ENCODE measurements around the gene KIAA1191.
A peak's percentile ranks its signal among the peaks of the same experiment; 100 is the strongest.

KIAA1191 gene

GRCh38 chr5:176389135-176390123 is 27.9 kb upstream of the KIAA1191 start:
- DNase-seq: peak in 1 of 2 experiments; percentile 59

GRCh38 chr5:176388444-176389134 is 27.0 kb upstream of the KIAA1191 start, which contains the start of the genes HIGD2A and NOP16:
TSS of gene HIGD2A (plus strand) at chr5:176388751. CDS start at chr5:176388820, 69 bp downstream.
TSS of gene NOP16 (minus strand) at chr5:176388598. CDS start at chr5:176388539, 59 bp downstream.
- DNase-seq: peak; percentile 98 to 99

- DNase-seq: peak in 1 of 2 experiments; percentile 9
These were observed 26.5 kb upstream of the KIAA1191 start for GRCh38 chr5:176388003-176388443.

- peak in 1 of 2 experiments; percentile 4 for DNase-seq
These were observed 25.9 kb upstream of the KIAA1191 start for GRCh38 chr5:176387384-176387925.

- no peak for DNase-seq
These were observed 24.9 kb upstream of the KIAA1191 start for GRCh38 chr5:176386491-176386890.

- DNase-seq: no peak
These were observed 23.4 kb upstream of the KIAA1191 start for GRCh38 chr5:176384991-176385390.

GRCh38 chr5:176384366-176384930 is 22.9 kb upstream of the KIAA1191 start:
- no peak for DNase-seq

GRCh38 chr5:176383961-176384360 is 22.4 kb upstream of the KIAA1191 start:
- no peak for DNase-seq

GRCh38 chr5:176383248-176383905 is 21.8 kb upstream of the KIAA1191 start:
- no peak for DNase-seq

- DNase-seq: no peak
These were observed 21.2 kb upstream of the KIAA1191 start for GRCh38 chr5:176382721-176383120.

- DNase-seq: no peak
These were observed 20.4 kb upstream of the KIAA1191 start for GRCh38 chr5:176381979-176382378.

GRCh38 chr5:176381423-176381822 is 19.9 kb upstream of the KIAA1191 start:
- DNase-seq: no peak

- no peak for DNase-seq
These were observed 18.3 kb upstream of the KIAA1191 start for GRCh38 chr5:176379881-176380280.

- DNase-seq: no peak
These were observed 11.7 kb upstream of the KIAA1191 start for GRCh38 chr5:176373100-176373818.

GRCh38 chr5:176371621-176372539 is 10.3 kb upstream of the KIAA1191 start:
- DNase-seq: no peak

- DNase-seq: no peak
These were observed 8.6 kb upstream of the KIAA1191 start for GRCh38 chr5:176369934-176370711.

- DNase-seq: no peak
These were observed 7.2 kb upstream of the KIAA1191 start for GRCh38 chr5:176368726-176369125.

GRCh38 chr5:176366232-176366894 is 4.8 kb upstream of the KIAA1191 start:
- no peak for DNase-seq

Measured in NCI-H2081 (cell line).